ENCODE data around the gene C9orf78.

Gene C9orf78

GRCh38 chr9:129835128-129835859, at the start of gene C9orf78, which contains the start of gene USP20:
C9orf78 (minus strand) TSS chr9:129835275; CDS start chr9:129835221, 54 bp downstream.
USP20 (plus strand) TSS chr9:129835458; CDS start chr9:129852556, 17,098 bp downstream.
- peak; percentile 65 for DNase-seq (ENCODE audit: low read depth, low spot score)
- H3K27ac ChIP-seq, result peak within 1 kb of the TSS; percentile 41

GRCh38 chr9:129884220-129885017, 49.3 kb upstream of the C9orf78 start:
- DNase-seq (ENCODE audit: low read depth, low spot score), result peak; percentile 18
- peak overlapping the region; percentile 65 for H3K27ac ChIP-seq

- DNase-seq (ENCODE audit: low read depth, low spot score), result no peak
- H3K27ac ChIP-seq, result no peak overlapping the region
Observed at GRCh38 chr9:129881547-129882324, 46.7 kb upstream of the C9orf78 start.

GRCh38 chr9:129880654-129881546, 45.8 kb upstream of the C9orf78 start:
- no peak for DNase-seq (ENCODE audit: low read depth, low spot score)
- H3K27ac ChIP-seq, result no peak overlapping the region

GRCh38 chr9:129879991-129880653, 45.0 kb upstream of the C9orf78 start:
- no peak for DNase-seq (ENCODE audit: low read depth, low spot score)
- H3K27ac ChIP-seq, result no peak overlapping the region

GRCh38 chr9:129879103-129879699, 44.1 kb upstream of the C9orf78 start:
- DNase-seq (ENCODE audit: low read depth, low spot score), result no peak
- H3K27ac ChIP-seq, result no peak overlapping the region

- no peak for DNase-seq (ENCODE audit: low read depth, low spot score)
- H3K27ac ChIP-seq, result no peak overlapping the region
Observed at GRCh38 chr9:129878291-129878690, 43.2 kb upstream of the C9orf78 start.

GRCh38 chr9:129876815-129877214, 41.7 kb upstream of the C9orf78 start:
- no peak for DNase-seq (ENCODE audit: low read depth, low spot score)
- H3K27ac ChIP-seq, result no peak overlapping the region

- no peak for DNase-seq (ENCODE audit: low read depth, low spot score)
- no peak overlapping the region for H3K27ac ChIP-seq
Observed at GRCh38 chr9:129875687-129876395, 40.8 kb upstream of the C9orf78 start.

GRCh38 chr9:129875181-129875611, 40.1 kb upstream of the C9orf78 start:
- no peak overlapping the region for H3K27ac ChIP-seq
- DNase-seq (ENCODE audit: low read depth, low spot score), result no peak

- no peak overlapping the region for H3K27ac ChIP-seq
Observed at GRCh38 chr9:129874261-129875101, 39.4 kb upstream of the C9orf78 start.

GRCh38 chr9:129873563-129874190, 38.6 kb upstream of the C9orf78 start:
- no peak overlapping the region for H3K27ac ChIP-seq
- DNase-seq (ENCODE audit: low read depth, low spot score), result no peak

More at GRCh38 chr9:129874261-129875101, 39.4 kb upstream of the C9orf78 start:
- DNase-seq (ENCODE audit: low read depth, low spot score), result no peak

- DNase-seq (ENCODE audit: low read depth, low spot score), result no peak
Observed at GRCh38 chr9:129871046-129871445, 36.0 kb upstream of the C9orf78 start.

GRCh38 chr9:129869585-129870501, 34.8 kb upstream of the C9orf78 start:
- DNase-seq (ENCODE audit: low read depth, low spot score), result no peak
- H3K27ac ChIP-seq, result no peak overlapping the region

More at GRCh38 chr9:129871046-129871445, 36.0 kb upstream of the C9orf78 start:
- no peak overlapping the region for H3K27ac ChIP-seq

- H3K27ac ChIP-seq, result no peak overlapping the region
- DNase-seq (ENCODE audit: low read depth, low spot score), result no peak
Observed at GRCh38 chr9:129868872-129869486, 33.9 kb upstream of the C9orf78 start.

Measured in epithelial cell of prostate (primary cell).